ENCODE measurements around the gene CPEB3.

CPEB3 gene

DNA sequence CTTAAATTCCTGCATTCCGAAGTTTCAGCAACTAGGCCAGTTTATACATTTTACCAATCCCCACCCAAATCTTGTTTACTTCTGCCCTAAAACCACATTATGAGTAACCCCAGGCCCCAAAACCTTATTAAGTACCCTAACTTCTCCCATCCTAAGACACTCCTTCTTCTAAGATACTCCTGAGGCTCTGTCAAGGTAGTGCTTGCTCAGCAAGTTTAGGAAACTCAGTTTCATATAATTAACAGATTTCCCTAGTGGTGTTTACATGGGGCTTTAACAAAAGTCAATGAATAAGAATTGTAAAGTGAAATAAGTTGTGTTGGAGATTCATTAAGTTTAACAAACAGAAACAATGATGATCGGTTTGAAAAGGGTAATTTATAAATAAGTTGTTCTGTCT, 77.8 kb downstream of the CPEB3 start:
- TF ChIP-seq, protein P1, sequence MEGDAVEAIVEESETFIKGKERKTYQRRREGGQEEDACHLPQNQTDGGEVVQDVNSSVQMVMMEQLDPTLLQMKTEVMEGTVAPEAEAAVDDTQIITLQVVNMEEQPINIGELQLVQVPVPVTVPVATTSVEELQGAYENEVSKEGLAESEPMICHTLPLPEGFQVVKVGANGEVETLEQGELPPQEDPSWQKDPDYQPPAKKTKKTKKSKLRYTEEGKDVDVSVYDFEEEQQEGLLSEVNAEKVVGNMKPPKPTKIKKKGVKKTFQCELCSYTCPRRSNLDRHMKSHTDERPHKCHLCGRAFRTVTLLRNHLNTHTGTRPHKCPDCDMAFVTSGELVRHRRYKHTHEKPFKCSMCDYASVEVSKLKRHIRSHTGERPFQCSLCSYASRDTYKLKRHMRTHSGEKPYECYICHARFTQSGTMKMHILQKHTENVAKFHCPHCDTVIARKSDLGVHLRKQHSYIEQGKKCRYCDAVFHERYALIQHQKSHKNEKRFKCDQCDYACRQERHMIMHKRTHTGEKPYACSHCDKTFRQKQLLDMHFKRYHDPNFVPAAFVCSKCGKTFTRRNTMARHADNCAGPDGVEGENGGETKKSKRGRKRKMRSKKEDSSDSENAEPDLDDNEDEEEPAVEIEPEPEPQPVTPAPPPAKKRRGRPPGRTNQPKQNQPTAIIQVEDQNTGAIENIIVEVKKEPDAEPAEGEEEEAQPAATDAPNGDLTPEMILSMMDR (IDR thresholded peaks at IDR 0.05; ENCODE audit: low read depth, low read length, missing control alignments) = no peak

DNA sequence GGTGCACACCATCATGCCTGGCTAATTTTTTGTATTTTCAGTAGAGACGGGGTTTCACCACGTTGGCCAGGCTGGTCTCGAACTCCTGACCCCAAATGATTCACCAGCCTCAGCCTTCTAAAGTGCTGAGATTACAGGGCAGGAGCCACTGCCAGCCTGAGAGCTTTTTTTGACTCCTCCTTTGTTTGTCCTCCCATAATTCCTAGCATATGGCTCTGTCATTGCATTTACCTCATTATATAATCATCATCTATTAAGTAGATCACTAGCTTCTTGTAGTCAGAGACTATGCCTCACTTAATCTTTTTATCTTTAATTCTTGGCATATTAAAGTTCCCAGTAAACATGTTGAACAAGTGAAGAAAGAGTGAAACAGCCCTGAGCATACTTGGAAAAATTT, 82.1 kb downstream of the CPEB3 start:
- TF ChIP-seq, protein P1 (IDR thresholded peaks at IDR 0.05; ENCODE audit: low read depth, low read length, missing control alignments) = no peak
- no peak for DNase-seq (ENCODE audit: low read depth)

More for the DNA sequence above, 77.8 kb downstream of the CPEB3 start:
- no peak for DNase-seq (ENCODE audit: low read depth)
- H3K4me3 ChIP-seq (ENCODE audit: low read depth, low read length) = no peak overlapping the region

DNA sequence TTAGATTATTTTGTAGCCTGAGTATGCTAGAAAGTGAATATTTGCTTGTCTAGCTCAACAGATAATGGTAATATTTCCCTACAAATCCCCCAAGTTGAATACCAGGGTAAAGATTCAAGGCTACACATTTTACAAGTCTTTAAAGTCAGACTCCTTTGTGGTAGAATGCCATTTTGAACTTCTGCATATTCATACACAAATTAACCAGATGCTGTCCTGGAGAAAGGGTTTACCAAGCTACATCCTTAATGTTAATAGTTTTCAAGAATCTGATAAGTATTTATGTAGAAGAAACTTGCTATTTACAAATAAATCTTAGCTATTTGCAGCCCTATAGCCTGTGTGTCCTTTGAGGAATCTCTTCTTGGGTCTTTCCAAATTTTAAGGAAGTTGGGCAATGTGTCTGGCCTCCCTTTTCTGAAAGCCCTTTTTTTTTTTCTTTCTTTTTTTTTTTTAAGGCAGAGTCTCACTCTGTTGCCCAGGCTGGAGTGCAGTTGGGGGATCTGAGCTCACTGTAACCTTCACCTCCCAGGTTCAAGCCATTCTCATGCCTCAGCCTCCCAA, 82.6 kb downstream of the CPEB3 start:
- no peak overlapping the region for H3K4me3 ChIP-seq (ENCODE audit: low read depth, low read length)
- TF ChIP-seq, protein P1 (IDR thresholded peaks at IDR 0.05; ENCODE audit: low read depth, low read length, missing control alignments) = no peak
- DNase-seq (ENCODE audit: low read depth) = no peak

More for the DNA sequence above, 82.1 kb downstream of the CPEB3 start:
- no peak overlapping the region for H3K4me3 ChIP-seq (ENCODE audit: low read depth, low read length)

DNA sequence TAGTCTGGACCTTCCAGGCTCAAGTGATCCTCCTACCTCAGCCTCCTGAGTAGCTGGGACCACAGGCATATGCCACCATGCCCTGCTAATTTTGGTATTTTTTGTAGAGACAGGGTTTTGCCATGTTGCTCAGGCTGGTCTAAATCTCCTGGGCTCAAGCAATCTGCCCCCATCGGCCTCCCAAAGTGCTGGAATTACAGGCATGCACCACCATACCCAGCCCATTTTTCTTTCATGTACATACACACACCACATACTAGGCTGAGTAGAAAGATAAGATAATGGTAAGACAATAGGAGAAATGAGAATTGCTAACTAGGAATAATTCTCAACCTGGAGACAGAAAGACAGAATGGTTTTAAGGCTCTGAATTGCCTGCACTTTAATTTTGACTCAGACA, 83.8 kb downstream of the CPEB3 start:
- DNase-seq (ENCODE audit: low read depth) = no peak
- no peak overlapping the region for H3K4me3 ChIP-seq (ENCODE audit: low read depth, low read length)
- TF ChIP-seq, protein P1 (IDR thresholded peaks at IDR 0.05; ENCODE audit: low read depth, low read length, missing control alignments) = no peak

DNA sequence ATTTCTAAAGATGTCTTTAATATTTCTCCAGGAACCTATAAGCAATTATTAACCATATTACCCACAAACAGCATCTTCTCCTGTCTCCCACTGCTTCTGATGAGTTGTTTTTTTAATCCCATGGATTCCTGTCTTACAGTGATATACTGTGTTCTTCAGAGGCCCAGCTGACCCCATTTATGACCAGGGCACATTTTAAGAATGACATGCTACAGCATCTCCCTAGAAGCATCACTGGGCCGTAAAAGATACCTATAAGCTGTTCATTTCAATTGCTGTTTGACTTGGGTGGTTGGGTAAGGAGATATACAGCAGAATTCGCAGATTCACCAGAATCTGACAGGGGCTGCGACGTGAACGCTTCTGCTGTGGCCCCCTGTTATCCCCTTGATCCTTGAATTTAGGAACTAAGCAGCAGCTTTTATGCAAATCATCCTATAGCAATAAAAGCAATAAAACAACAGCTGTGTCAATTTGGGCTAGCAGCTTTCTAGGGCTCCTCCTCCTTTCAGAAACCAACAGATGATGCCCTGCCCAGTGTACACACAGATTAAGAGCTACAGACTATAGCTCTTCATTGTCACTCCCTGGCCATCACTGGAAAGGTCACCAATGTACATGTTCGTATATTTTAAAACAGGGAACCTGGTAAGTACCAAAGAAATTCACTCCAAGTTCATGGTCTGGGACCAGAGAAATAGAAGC, 86.8 kb downstream of the CPEB3 start:
- DNase-seq (ENCODE audit: low read depth) = no peak
- TF ChIP-seq, protein P1 (IDR thresholded peaks at IDR 0.05; ENCODE audit: low read depth, low read length, missing control alignments) = no peak
- no peak overlapping the region for H3K4me3 ChIP-seq (ENCODE audit: low read depth, low read length)

DNA sequence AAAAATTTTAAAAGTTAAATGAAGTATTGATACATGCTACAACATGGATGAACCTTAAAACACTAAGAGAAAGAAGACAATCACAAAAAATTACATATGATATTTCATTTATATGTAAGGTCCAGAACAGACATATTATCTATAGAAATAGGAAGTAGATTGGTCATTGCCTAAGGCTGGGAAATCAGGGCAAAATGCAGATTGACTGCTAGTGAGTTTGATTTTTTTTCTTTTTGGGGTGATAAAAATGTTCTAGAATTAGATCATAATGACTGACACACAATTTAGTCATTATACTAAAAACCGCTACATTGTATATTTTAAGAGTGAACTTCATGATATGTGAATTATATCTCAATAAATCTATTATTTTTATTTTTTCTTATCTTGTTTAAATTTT, 88.3 kb downstream of the CPEB3 start:
- H3K4me3 ChIP-seq (ENCODE audit: low read depth, low read length) = no peak overlapping the region
- TF ChIP-seq, protein P1 (IDR thresholded peaks at IDR 0.05; ENCODE audit: low read depth, low read length, missing control alignments) = no peak

DNA sequence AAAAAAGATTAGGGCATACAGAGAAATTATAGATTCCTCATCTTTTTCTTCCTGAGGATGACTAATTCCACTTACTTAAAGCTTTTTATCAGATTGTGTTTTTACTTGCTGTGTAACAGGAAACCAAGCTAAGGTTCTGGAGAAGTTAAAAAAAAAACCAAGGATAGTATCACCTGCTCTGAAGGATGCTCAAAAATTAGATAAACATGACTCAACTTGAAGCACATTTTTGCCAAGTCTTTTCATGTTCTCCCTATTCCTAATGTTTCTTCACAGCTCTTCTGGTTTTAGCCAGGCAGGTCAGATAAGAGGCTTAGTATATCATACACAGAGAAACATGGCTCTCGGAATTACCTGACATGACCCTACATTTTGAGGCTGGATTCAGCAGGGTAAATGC, 90.3 kb downstream of the CPEB3 start:
- TF ChIP-seq, protein P1 (IDR thresholded peaks at IDR 0.05; ENCODE audit: low read depth, low read length, missing control alignments) = no peak
- no peak for DNase-seq (ENCODE audit: low read depth)
- no peak overlapping the region for H3K4me3 ChIP-seq (ENCODE audit: low read depth, low read length)

More for the DNA sequence above, 88.3 kb downstream of the CPEB3 start:
- DNase-seq (ENCODE audit: low read depth) = no peak

Measured in GM12864 (cell line).